SK-N-SH treated with all-trans-retinoic acid at 6 μM for 48 hours (cell line): ENCODE measurements around the gene TAL2.

ENCODE experiments used
- BACH2 ChIP-seq: fragments of 250-450 bp; sonication (Bioruptor Pico); IDR thresholded peaks from 2 replicates; pipeline ENCODE4 v1.9.0; 2021; ENCODE audit warnings: mild to moderate bottlenecking, borderline replicate concordance
- CREB5 ChIP-seq: fragments of 250-450 bp; sonication (Bioruptor Pico); IDR thresholded peaks from 2 replicates; pipeline ENCODE4 v1.5.1; 2020; ENCODE audit warnings: low read depth, mild to moderate bottlenecking, moderate library complexity
- CSRNP3 ChIP-seq: fragments of 250-450 bp; sonication (Bioruptor Pico); IDR thresholded peaks from 2 replicates; pipeline ENCODE4 v1.5.1; 2021; ENCODE audit warnings: mild to moderate bottlenecking, moderate library complexity
- ESRRG ChIP-seq: fragments of 250-450 bp; sonication (Bioruptor Pico); IDR thresholded peaks from 2 replicates; pipeline ENCODE4 v1.6.1; 2021; ENCODE audit warnings: mild to moderate bottlenecking
- POU6F1 ChIP-seq: fragments of 250-450 bp; sonication (Bioruptor Pico); IDR thresholded peaks from 2 replicates; pipeline ENCODE4 v1.8.0; 2021; ENCODE audit warnings: low read depth, mild to moderate bottlenecking, moderate library complexity, borderline replicate concordance
- PPARA ChIP-seq: fragments of 250-450 bp; sonication (Bioruptor Pico); IDR thresholded peaks from 2 replicates; pipeline ENCODE4 v1.5.0; 2020; ENCODE audit warnings: mild to moderate bottlenecking, borderline replicate concordance
- TCF4 ChIP-seq: fragments of 250-450 bp; sonication (Bioruptor Pico); IDR thresholded peaks from 2 replicates; pipeline ENCODE4 v1.8.0; 2021; ENCODE audit warnings: mild to moderate bottlenecking, moderate library complexity, borderline replicate concordance
- TSHZ2 ChIP-seq: fragments of 250-450 bp; sonication (Bioruptor Pico); IDR thresholded peaks from 2 replicates; pipeline ENCODE4 v1.5.0; 2020; ENCODE audit warnings: mild to moderate bottlenecking, moderate library complexity
- ZNF70 ChIP-seq: fragments of 450-650 bp; formaldehyde crosslinking; IDR thresholded peaks from 2 replicates; pipeline ENCODE4 v1.5.0; 2020; ENCODE audit warnings: mild to moderate bottlenecking, moderate library complexity
- ZNF8 ChIP-seq: fragments of 450-650 bp; formaldehyde crosslinking; IDR thresholded peaks from 2 replicates; pipeline ENCODE4 v1.5.0; 2020; ENCODE audit warnings: mild to moderate bottlenecking, moderate library complexity

- no peak for TF ChIP-seq ESRRG (CRISPR knock-in tag)
- TF ChIP-seq ZNF70 (CRISPR knock-in tag), result no peak
- no peak for TF ChIP-seq CSRNP3 (CRISPR knock-in tag)
- no peak for TF ChIP-seq POU6F1 (CRISPR knock-in tag)
- no peak for TF ChIP-seq TCF4 (CRISPR knock-in tag)
- no peak for TF ChIP-seq CREB5 (CRISPR knock-in tag)
- no peak for TF ChIP-seq PPARA (CRISPR knock-in tag)
- no peak for TF ChIP-seq TSHZ2 (CRISPR knock-in tag)
- no peak for TF ChIP-seq BACH2
- no peak for TF ChIP-seq ZNF8 (CRISPR knock-in tag)
Observed at GRCh38 chr9:105663914-105664313, 1.7 kb downstream of the TAL2 start.
